PC-3 (cell line): ENCODE data around the gene FAM151A.

Experiments
- CTCF ChIP-seq: fragments of 300-600 bp; sonication (generic); conservative IDR thresholded peaks from 2 replicates; pipeline ENCODE4 v1.5.1; 2017; ENCODE audit warnings: antibody characterized with exemption, low read depth, mild to moderate bottlenecking, low read length
- EZH2 ChIP-seq: fragments of 300-600 bp; sonication (generic); IDR thresholded peaks from one replicate; pipeline ENCODE4 v1.6.1; 2017; ENCODE audit warnings: antibody characterized with exemption, mild to moderate bottlenecking, low read length; ENCODE audit not compliant: unreplicated experiment
- EZH2phosphoT487 ChIP-seq: fragments of 300-600 bp; sonication (generic); IDR thresholded peaks from 2 replicates; pipeline ENCODE4 v1.6.1; 2018; ENCODE audit warnings: mild to moderate bottlenecking, antibody characterized with exemption, low read length, borderline replicate concordance

- no peak for TF ChIP-seq EZH2phosphoT487
- TF ChIP-seq CTCF: no peak
- TF ChIP-seq EZH2: no peak
Observed at GRCh38 chr1:54607821-54608565, 15.3 kb downstream of the FAM151A start.
